ENCODE data around the gene CCL26.

GRCh38 chr7:75814407-75814947, 42.5 kb upstream of the CCL26 start:
- TF ChIP-seq CTCF (IDR thresholded peaks at IDR 0.05) (no peak), ZFX (IDR thresholded peaks at IDR 0.05; ENCODE audit: borderline replicate concordance) (no peak)

Measured in 22Rv1 (cell line).